GM12872 (cell line): ENCODE results near the gene MOSPD3.

Source experiments
- TF ChIP-seq, protein P1 (sequence below): IDR thresholded peaks from 3 replicates; pipeline ENCODE4 v1.5.1; 2011; ENCODE audit warnings: low read depth, mild to moderate bottlenecking, low read length, moderate library complexity; ENCODE audit not compliant: insufficient read depth

Gene MOSPD3

DNA sequence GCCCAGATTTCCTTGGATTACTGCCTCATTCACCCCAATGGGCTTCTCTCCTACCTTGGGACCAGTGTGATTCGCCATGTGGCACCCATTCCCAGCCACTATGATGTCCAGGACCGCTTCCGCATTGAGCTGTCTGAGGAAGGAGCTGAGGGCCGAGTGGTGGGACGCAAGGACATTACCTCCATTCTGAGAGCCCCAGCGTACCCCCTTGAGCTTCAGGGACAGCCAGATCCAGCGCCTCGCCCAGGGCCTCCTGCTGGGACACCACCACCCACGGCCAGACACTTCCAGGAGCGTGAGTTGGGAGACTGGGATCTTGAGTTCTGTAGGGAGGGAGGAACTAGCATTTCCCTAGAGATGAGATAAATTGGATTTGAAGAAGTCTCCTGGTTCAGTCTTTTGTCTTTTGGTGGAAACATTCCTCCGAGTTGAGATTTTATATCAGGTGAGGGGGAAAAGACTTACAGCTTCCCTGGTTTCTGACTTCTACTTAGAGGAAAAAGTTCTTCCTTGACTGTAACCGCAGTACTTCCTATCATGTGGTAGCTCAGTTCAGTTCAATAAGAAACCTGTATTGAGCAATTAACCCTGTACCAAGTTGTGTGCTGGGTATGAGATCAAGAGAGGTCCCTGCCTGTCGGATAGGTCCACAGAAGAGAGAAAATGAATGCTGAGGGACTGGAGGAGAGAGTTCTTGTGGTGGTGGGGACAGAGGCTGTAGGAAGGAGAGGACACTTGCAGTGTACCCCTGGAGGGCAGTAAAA is 1.3 kb downstream of the MOSPD3 start:
- TF ChIP-seq, protein P1, sequence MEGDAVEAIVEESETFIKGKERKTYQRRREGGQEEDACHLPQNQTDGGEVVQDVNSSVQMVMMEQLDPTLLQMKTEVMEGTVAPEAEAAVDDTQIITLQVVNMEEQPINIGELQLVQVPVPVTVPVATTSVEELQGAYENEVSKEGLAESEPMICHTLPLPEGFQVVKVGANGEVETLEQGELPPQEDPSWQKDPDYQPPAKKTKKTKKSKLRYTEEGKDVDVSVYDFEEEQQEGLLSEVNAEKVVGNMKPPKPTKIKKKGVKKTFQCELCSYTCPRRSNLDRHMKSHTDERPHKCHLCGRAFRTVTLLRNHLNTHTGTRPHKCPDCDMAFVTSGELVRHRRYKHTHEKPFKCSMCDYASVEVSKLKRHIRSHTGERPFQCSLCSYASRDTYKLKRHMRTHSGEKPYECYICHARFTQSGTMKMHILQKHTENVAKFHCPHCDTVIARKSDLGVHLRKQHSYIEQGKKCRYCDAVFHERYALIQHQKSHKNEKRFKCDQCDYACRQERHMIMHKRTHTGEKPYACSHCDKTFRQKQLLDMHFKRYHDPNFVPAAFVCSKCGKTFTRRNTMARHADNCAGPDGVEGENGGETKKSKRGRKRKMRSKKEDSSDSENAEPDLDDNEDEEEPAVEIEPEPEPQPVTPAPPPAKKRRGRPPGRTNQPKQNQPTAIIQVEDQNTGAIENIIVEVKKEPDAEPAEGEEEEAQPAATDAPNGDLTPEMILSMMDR: no peak

GRCh38 chr7:100614308-100614861 is 2.0 kb downstream of the MOSPD3 start:
- TF ChIP-seq, protein P1: no peak

GRCh38 chr7:100620239-100620638 is 7.9 kb downstream of the MOSPD3 start:
- TF ChIP-seq, protein P1: no peak

- TF ChIP-seq, protein P1: no peak
Measured at GRCh38 chr7:100620804-100621203, 8.5 kb downstream of the MOSPD3 start.

DNA sequence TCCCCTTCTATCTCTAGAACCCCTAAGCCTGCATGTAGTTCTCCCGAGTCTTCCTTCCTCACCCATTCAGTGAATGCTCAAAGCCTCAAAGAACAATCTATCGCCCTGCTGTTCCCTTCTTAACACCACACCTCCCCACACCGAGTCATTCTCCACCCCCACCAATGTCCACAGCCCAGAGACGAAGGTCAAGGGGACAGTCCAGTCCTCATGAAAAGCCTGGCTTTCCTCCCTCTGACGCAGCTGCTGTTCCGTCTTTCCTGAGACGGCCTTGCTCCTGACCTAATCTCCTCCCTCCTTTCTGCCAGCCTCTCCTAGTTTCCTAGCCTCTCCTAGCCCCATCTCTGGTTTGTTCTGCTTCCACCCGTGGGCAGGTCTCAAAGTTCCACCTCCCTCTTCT is 9.2 kb downstream of the MOSPD3 start:
- TF ChIP-seq, protein P1: no peak

GRCh38 chr7:100623951-100624824 is 11.8 kb downstream of the MOSPD3 start:
- TF ChIP-seq, protein P1: no peak

DNA sequence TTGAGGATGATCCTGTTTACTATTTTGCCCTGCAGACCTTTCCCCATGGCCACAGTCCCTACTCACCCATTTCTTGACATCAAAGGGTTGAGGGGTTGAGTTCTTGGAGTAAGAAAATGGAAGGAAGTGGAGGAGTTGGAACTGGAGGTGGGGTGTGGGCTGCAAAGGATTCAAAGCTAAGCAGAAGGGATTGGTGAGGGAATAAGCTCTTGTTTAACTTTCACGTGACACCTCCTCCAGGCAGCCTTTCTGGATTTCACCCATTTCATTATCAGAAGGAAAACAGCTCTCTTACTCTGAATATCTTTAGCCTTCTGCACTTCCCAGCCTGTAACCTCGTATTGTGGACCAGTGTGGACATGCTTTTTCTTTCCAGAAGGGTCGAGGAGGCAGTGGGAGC is 13.7 kb downstream of the MOSPD3 start:
- TF ChIP-seq, protein P1: no peak
